ENCODE measurements around the gene ZDHHC14. TPM values are rescaled to one million over a fixed set of nuclear protein-coding genes. Genes with fewer than 3 reads are reported as not detected.

Gene ZDHHC14
- total and polyA plus RNA-seq, 2 of the 8 experiments (the other 6 are each of a cell fraction or from before 2014, with no cell fraction given) = 2.9 to 5.3 TPM

- WGBS, 2 experiments (ENCODE audit: extremely low coverage in 1 of 2, insufficient coverage in 1 of 2, insufficient read length in 1 of 2, insufficient replicate concordance in 2 of 2, low coverage in 1 of 2, low lambda C conversion rate in 2 of 2, missing lambda C conversion rate in 1 of 2) = 91% methylated on average over 13 of the region's 13 CpGs; no CpG with 5 or more reads in 1 of the 2 experiments
- TF ChIP-seq TEAD4 (IDR thresholded peaks at IDR 0.05; ENCODE audit: low read depth, low read length) (no peak), MAX (IDR thresholded peaks at IDR 0.05) (no peak), KDM1A (IDR thresholded peaks at IDR 0.05; ENCODE audit: borderline replicate concordance, low read length) (no peak), PHF8 (conservative IDR thresholded peaks at IDR 0.05; ENCODE audit: low read depth, low read length) (no peak), RXRA (IDR thresholded peaks at IDR 0.05; ENCODE audit: insufficient read depth, low read depth, low read length) (no peak), SP1 (IDR thresholded peaks at IDR 0.05; ENCODE audit: low read depth, low read length) (no peak), ATF2 (IDR thresholded peaks at IDR 0.05; ENCODE audit: low read length) (no peak), CHD1 (IDR thresholded peaks at IDR 0.05; ENCODE audit: low read depth, low read length) (no peak), BACH1 (IDR thresholded peaks at IDR 0.05; ENCODE audit: low read length) (no peak), SIN3A (conservative IDR thresholded peaks at IDR 0.05 in 1 of 2, IDR thresholded peaks at IDR 0.05 in 1 of 2; ENCODE audit: low read depth in 1 of 2, low read length in 2 of 2) (no peak), FOSL1 (IDR thresholded peaks at IDR 0.05; ENCODE audit: insufficient read depth, low read depth, low read length) (no peak)
These were observed 132.9 kb downstream of the ZDHHC14 start for GRCh38 chr6:157513619-157514485.

More at GRCh38 chr6:157513619-157514485, 132.9 kb downstream of the ZDHHC14 start:
- H3K36me3 ChIP-seq (ENCODE audit: control insufficient read depth in 2 of 4, insufficient read depth in 4 of 4, low read length in 3 of 4) = no peaks in the 10 kb centered on the region
- H3K79me2 ChIP-seq (ENCODE audit: control insufficient read depth in 1 of 2, insufficient read depth in 2 of 2, low read length in 2 of 2) = no peaks in the 10 kb centered on the region
- no peak overlapping the region for H2BK12ac ChIP-seq (ENCODE audit: low read depth, low read length)
- no peak overlapping the region for H3K18ac ChIP-seq (ENCODE audit: extremely low read depth, low read length)
- H3K4me3 ChIP-seq (ENCODE audit: extremely low read depth in 1 of 4, insufficient read depth in 2 of 4, low read depth in 3 of 4, low read length in 4 of 4) = no peak overlapping the region
- ChIA-PET CTCF (ENCODE audit: partially characterized antibody) (no interaction called here), POLR2A (ENCODE audit: partially characterized antibody) (no interaction called here)
- H3K9ac ChIP-seq (replicated peaks in 1 of 4; ENCODE audit: extremely low read depth in 1 of 4, low read depth in 3 of 4, low read length in 3 of 4) = no peak overlapping the region
- H3K4me1 ChIP-seq (replicated peaks in 1 of 4; ENCODE audit: control insufficient read depth in 3 of 4, insufficient read depth in 4 of 4, low read length in 3 of 4) = peaks cover 0 to 10% (median 7%) of the 10 kb centered on the region in 4 experiments; a peak in 5 of 7 replicates
- H4K8ac ChIP-seq (ENCODE audit: extremely low read depth, insufficient read depth, low read length) = no peak overlapping the region
- no peak for FAIRE-seq
- DNase-seq (ENCODE audit: low read depth in 1 of 2, low spot score in 2 of 2) = no peak
- H2AK5ac ChIP-seq (ENCODE audit: low read depth, low read length) = no peak overlapping the region
- no peak overlapping the region for H3K4me2 ChIP-seq (ENCODE audit: insufficient read depth in 1 of 2, low read depth in 2 of 2, low read length in 2 of 2)
- H3K14ac ChIP-seq (ENCODE audit: insufficient read length) = no peak overlapping the region
- no peak overlapping the region for H3K4ac ChIP-seq (replicated peaks; ENCODE audit: insufficient read length, low read depth, low read length)
- no peak overlapping the region for H2AFZ ChIP-seq (ENCODE audit: low read length)
- H2BK20ac ChIP-seq (ENCODE audit: low read length) = no peak overlapping the region
- no peak overlapping the region for H3K56ac ChIP-seq (replicated peaks; ENCODE audit: insufficient read length, low read depth, low read length)
- no peak overlapping the region for H2BK120ac ChIP-seq (replicated peaks; ENCODE audit: low read depth, low read length)
- no peak overlapping the region for H4K91ac ChIP-seq (replicated peaks; ENCODE audit: insufficient read length, low read length)
- H4K5ac ChIP-seq (ENCODE audit: insufficient read length, low read depth, low read length) = no peak overlapping the region
- no peak overlapping the region for H3K27ac ChIP-seq (ENCODE audit: low read depth, low read length)
- no peaks in the 10 kb centered on the region; the same call in 1 of the 2 replicates for H3K23me2 ChIP-seq (ENCODE audit: low read depth, low read length)
- no peak overlapping the region for H3K23ac ChIP-seq (ENCODE audit: insufficient read length)
- no peaks in the 10 kb centered on the region for H3K9me3 ChIP-seq (ENCODE audit: insufficient read depth in 2 of 2, low read depth in 1 of 2, low read length in 1 of 2)
- no peak overlapping the region for H2BK5ac ChIP-seq (ENCODE audit: low read depth, low read length)
- H4K20me1 ChIP-seq (replicated peaks in 1 of 2; ENCODE audit: control insufficient read depth in 1 of 2, insufficient read depth in 2 of 2, low read length in 2 of 2) = no peaks in the 10 kb centered on the region
- H3K27me3 ChIP-seq (replicated peaks in 1 of 4; ENCODE audit: control insufficient read depth in 3 of 4, extremely low read depth in 1 of 4, insufficient read depth in 3 of 4, low read length in 3 of 4) = no peaks in the 10 kb centered on the region
- H2BK15ac ChIP-seq (ENCODE audit: low read length) = no peak overlapping the region
- no peaks in the 10 kb centered on the region for H3K79me1 ChIP-seq (ENCODE audit: low read depth, low read length)
